ENCODE measurements around the gene HMCES.

HMCES gene

GRCh38 chr3:129278439-129278965 lies at the start of gene HMCES:
TSS of gene HMCES (plus strand) at chr3:129278870. CDS start at chr3:129279733, 863 bp downstream.
- peak; percentile 82 for DNase-seq (ENCODE audit: low read depth)

DNA sequence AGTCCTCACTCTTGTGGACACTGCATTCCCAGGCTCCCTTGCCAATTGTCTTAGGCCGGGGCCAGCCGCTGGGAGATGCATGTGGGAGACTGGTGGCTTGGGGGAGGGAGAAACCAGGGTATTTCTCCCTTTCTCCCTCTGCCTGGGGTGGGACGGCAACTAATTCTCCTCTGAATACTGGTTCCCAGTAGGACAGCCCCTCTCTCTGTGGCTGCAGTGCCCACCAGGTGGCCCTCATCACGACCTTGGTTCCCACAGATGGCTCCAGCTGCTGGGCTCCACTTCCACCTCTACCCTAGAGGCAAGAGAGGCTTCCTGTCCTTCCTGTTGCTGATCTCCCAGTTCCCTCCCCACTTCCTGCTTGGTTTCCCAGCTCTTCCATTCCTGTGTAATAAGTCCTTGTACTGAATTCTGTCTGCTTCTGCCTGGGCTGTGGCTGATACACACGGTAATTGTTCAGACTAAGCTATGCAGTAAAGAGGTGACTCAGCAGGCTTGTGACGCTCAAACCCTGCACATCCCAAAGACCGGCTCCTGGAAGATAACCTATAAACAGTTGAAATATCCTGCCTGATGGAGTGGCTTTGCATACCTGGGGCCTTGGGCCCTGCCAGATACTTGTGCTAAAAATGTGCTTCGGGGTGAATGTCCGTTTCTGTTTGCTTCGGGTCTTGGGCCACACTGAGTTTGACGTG lies 49.6 kb upstream of the HMCES start:
- no peak for DNase-seq (ENCODE audit: low read depth)

- no peak for DNase-seq (ENCODE audit: low read depth)
These were observed 48.2 kb upstream of the HMCES start for GRCh38 chr3:129230311-129231019.

- no peak for DNase-seq (ENCODE audit: low read depth)
These were observed 47.1 kb upstream of the HMCES start for GRCh38 chr3:129231331-129232119.

DNA sequence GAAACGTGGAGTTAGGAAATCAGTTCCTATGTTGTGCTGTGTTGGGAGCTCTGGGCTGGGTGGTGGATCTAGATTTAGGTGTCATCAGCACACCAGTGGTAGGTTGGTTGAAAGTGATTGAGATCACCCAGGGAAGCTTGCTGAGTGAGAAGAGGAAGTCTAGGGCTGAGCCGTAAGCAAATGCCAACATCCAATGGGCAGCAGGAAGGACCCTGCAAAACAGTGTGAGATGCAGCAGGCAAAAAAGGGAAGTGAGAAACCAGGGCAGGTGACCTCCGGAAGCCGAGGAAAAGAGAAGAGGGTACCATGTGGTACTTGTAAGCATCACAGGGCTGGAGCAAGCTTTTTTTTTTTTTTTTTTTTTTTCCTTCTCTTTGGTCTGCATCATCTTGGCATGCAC lies 45.1 kb upstream of the HMCES start:
- DNase-seq (ENCODE audit: low read depth), result no peak

- DNase-seq (ENCODE audit: low read depth), result no peak
These were observed 44.2 kb upstream of the HMCES start for GRCh38 chr3:129234441-129234840.

GRCh38 chr3:129235344-129235917 lies 43.2 kb upstream of the HMCES start:
- no peak for DNase-seq (ENCODE audit: low read depth)

- DNase-seq (ENCODE audit: low read depth), result no peak
These were observed 39.5 kb upstream of the HMCES start for GRCh38 chr3:129238945-129239705.

DNA sequence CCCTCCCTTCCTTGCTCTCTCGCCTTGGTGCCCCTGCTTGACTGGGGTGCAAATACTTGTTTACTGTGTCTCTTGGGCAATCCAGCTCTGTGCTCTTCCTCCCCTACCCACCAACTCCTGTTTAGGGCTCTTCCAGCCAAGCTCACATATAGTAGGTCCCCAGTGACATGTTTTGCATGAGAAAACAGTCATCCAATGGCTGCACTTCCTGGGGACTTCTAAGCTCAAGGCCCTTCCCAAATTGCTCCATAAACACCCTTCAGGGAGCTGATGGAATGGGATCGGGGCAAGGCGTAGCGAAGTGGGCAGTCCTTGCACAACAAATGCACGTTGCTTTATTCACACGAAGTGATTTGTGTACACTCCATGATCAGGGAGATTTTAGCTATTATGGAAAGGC lies 38.7 kb upstream of the HMCES start:
- no peak for DNase-seq (ENCODE audit: low read depth)

GRCh38 chr3:129240436-129240835 lies 38.2 kb upstream of the HMCES start:
- DNase-seq (ENCODE audit: low read depth), result no peak

DNA sequence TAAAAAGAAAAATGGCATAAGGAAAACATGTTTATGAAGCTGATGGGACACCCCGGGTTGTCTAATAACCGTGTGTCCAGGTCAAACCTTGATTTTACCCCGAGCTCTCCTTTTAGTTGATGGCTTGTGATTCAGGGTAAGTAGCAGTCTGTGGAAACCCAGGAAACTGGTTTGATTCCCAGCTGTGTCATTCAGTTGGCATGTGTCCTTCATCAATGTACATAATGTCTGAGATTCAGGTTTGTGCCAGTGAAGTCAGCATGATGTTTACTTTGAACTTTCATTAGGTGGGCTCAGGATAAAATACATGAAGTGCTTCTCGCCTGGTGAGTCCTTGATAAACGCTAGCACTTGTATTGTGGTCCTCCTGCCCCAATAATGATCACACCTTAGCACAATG lies 33.5 kb upstream of the HMCES start:
- no peak for DNase-seq (ENCODE audit: low read depth)

- peak; percentile 24 for DNase-seq (ENCODE audit: low read depth)
These were observed 32.9 kb upstream of the HMCES start for GRCh38 chr3:129245641-129246306.

DNA sequence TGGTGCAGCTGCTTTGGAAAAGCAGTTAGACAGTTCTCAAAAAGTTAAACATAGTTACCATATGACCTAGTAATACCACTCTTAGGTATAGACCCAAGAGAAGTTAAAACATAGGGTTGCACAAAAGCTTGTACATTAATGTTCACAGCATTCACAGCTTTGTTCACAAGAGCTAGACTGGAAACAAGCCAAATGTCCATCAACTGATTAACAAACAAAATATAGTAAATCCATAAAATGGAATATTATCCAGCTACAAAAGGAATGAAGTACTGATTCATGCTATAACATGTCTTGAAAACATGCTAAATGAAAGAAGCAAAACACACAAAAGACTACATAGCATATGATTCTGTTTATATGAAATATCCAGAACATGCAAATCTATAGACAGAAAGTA lies 32.0 kb upstream of the HMCES start:
- DNase-seq (ENCODE audit: low read depth), result no peak

- DNase-seq (ENCODE audit: low read depth), result no peak
These were observed 30.2 kb upstream of the HMCES start for GRCh38 chr3:129248286-129248979.

DNA sequence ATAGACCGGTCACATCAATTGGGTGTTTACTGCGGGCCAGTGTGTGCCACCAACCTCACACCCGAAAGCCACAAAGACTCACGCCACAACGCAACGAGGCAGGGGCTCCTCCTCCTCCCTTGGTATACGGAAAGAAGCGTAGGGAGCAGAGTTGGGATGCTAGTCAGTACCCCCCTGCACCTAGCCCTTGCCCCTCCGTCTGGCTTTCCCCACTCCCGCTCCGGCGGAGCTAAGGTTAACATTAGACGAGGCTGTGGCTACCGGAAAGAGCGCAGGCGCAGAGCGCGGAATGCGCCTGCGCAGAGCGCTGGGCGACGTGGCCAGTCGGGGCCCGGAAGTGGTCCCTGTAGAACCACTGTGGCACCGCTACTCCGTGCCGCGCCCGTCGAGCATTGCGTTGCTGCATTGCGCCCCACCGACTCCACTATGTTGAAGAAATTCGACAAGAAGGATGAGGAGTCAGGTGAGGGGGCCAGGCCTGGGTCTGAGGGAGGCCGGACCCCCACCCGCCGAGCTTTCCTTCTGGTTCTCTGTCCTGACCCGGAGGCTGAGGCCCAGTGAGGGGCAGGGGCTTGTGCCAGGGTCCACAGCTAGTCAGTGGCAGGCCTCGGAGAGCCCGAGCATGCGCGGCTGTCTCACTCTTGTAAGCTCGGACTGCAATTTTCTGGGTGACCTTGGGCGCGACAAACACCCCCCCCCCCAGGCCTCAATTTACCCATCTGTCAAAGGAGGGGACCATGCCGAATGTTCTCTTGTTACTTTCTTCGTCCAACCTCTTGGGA lies 29.2 kb upstream of the HMCES start, which contains the start of gene COPG1:
COPG1 (plus strand) TSS at position 323 of the 782 bp plus-strand sequence; CDS start at position 427, 104 bp downstream.
- peak; percentile 66 for DNase-seq (ENCODE audit: low read depth)

DNA sequence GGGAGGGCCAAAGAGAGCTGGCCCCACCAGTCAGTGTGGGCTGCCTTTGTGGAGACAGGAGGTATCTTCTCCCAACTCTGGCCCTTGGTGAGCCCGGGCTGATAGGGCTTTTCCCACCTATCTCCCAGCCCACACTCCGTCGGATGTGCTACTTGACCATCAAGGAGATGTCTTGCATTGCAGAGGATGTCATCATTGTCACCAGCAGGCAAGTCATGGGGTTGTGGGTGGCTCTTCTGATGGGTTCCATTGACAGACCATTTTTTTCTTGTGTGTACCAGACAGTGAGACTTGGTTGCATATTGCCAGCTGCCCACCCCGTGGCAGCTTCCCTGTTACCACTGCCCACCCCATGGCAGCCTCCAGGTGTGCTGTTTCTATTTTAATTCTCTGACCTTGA lies 25.9 kb upstream of the HMCES start:
- no peak for DNase-seq (ENCODE audit: low read depth)

DNA sequence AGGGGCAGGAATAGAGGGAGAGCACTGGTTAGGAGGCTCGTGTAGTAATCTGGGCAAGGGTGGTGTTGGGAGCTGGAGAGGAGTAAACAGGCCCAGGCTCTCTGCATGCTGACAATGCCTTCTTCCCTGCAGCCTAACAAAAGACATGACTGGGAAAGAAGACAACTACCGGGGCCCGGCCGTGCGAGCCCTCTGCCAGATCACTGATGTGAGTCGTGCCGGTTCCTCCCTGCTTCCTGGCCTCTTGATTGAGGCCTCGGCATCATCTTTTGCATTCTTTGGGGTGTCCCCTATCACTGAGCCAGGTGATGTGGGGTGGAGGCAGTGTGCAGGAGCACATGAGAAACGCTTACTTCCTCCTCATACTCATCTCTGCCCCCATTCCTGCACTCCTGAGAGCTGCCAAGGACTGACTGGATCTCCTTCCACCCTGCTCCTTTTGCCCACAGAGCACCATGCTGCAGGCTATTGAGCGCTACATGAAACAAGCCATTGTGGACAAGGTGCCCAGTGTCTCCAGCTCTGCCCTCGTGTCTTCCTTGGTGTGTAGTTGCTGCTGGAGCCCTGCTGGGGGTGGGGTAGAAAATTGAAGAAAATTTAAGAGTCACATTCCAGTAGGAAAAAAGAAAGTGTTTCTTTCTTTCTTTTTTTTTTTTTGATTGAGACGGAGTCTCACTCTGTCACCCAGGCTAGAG lies 24.0 kb upstream of the HMCES start:
- DNase-seq (ENCODE audit: low read depth), result no peak

DNA sequence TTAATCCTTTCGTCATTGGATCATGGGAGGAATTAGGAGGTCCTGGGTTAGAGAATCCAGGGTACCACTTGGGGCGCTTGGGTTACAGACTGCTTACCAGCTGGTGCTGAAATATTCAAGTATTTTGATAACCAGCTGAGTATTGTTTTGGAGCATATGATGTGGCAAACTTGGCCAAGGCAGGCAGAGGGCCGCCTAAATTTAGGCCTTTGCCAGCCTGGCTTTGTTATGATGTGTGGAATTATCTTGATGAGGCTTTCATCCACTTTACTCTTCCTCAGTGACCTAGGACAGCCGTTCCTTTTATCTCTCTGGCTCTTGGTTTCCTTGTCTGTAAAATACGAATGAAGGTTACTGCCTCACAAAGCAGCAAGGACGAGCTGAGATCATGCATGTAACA lies 22.4 kb upstream of the HMCES start:
- DNase-seq (ENCODE audit: low read depth), result no peak

DNA sequence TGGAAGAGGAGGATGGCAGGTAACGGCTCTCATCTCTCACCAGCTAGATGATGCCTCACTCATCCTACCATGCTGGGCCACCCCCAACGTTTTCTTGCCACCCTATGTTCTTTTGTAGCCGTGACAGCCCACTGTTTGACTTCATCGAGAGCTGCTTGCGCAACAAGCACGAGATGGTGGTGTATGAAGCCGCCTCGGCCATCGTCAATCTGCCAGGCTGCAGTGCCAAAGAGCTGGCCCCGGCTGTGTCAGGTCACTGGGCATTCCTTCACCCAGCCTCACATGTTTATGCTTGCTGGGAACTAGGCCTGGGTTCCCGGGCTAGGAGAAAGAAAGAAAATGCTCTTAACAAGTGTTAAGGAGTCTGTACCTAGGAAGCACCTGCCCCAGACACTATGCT lies 21.1 kb upstream of the HMCES start:
- no peak for DNase-seq (ENCODE audit: low read depth)
